SK-N-SH (cell line): ENCODE data around the gene MAPKAP1. TPM values are rescaled to one million over a fixed set of nuclear protein-coding genes. Genes with fewer than 3 reads are reported as not detected.

Experiments
- CTCF ChIA-PET: fragments of 300-600, 350-600 bp; formaldehyde crosslinking; extraction: SDS; loops from one replicate; lab custom pipeline; 2021; lab: Yijun Ruan, JAX
- POLR2A ChIA-PET: fragments of 350-600 bp; sonication (Branson Sonifier 250); formaldehyde crosslinking; extraction: SDS; loops from one replicate; lab custom pipeline; 2020; ENCODE audit warnings: antibody characterized with exemption, inconsistent platforms; lab: Yijun Ruan, JAX
- DNase-seq: peaks from one replicate; pipeline ENCODE4 v3.0.0; 2012
- H2AFZ ChIP-seq: fragments of 200-600 bp; sonication (generic); 2 replicates; pipeline ENCODE4 v1.8.1; 2016; ENCODE audit warnings: antibody characterized with exemption, mild to moderate bottlenecking, low read depth
- H3F3A ChIP-seq: fragments of 200-600 bp; sonication (generic); replicated peaks from 2 replicates; pipeline ENCODE3; 2016; ENCODE audit warnings: antibody characterized with exemption, mild to moderate bottlenecking; ENCODE audit not compliant: insufficient read depth
- H3K27ac ChIP-seq, 2 experiments: fragments of 200-500 bp in 1 of 2; fragments of 200-600 bp in 1 of 2; sonication (Bioruptor generic) in 1 of 2; sonication (generic), shearing (Covaris generic) in 1 of 2; 2 replicates each; pipeline versions ENCODE4 v1.5.1 to v1.6.1; 2014 to 2016; ENCODE audit warnings: low read depth in 2 of 2, inconsistent platforms in 1 of 2, low read length in 1 of 2, mild to moderate bottlenecking in 1 of 2, mixed read lengths in 1 of 2
- H3K27me3 ChIP-seq: fragments of 200-600 bp; sonication (generic), shearing (Covaris generic); 2 replicates; pipeline ENCODE4 v1.6.1; 2016; ENCODE audit warnings: mixed run types; ENCODE audit not compliant: insufficient read depth
- H3K36me3 ChIP-seq, 2 experiments: fragments of 200-500 bp in 1 of 2; fragments of 200-600 bp in 1 of 2; sonication (Bioruptor generic) in 1 of 2; sonication (generic) in 1 of 2; replicated peaks in 1 of 2; 2 replicates each; pipeline versions ENCODE3 to v1.5.1; 2014 to 2016; ENCODE audit warnings: low read length in 1 of 2, mild to moderate bottlenecking in 1 of 2; ENCODE audit not compliant: insufficient read depth in 2 of 2, control insufficient read depth in 1 of 2
- H3K4me1 ChIP-seq, 2 experiments: fragments of 200-500 bp in 1 of 2; fragments of 200-600 bp in 1 of 2; sonication (Bioruptor generic) in 1 of 2; sonication (generic), shearing (Covaris generic) in 1 of 2; 2 replicates each; pipeline versions ENCODE4 v1.5.1 to v1.6.1; 2014 to 2016; ENCODE audit warnings: low read depth in 1 of 2, low read length in 1 of 2, mixed run types in 1 of 2; ENCODE audit not compliant: insufficient read depth in 2 of 2, control insufficient read depth in 1 of 2
- H3K4me2 ChIP-seq: fragments of 200-600 bp; sonication (generic), shearing (Covaris generic); 2 replicates; pipeline ENCODE4 v1.6.1; 2017; ENCODE audit warnings: mixed run types
- H3K4me3 ChIP-seq, 2 experiments: fragments of 200-500 bp in 1 of 2; fragments of 200-600 bp in 1 of 2; sonication (Bioruptor generic) in 1 of 2; sonication (generic), shearing (Covaris generic) in 1 of 2; 2 replicates each; pipeline versions ENCODE4 v1.5.1 to v1.8.1; 2014 to 2016; ENCODE audit warnings: low read depth in 2 of 2, inconsistent platforms in 1 of 2, low read length in 1 of 2, mild to moderate bottlenecking in 1 of 2, mixed read lengths in 1 of 2, moderate library complexity in 1 of 2
- H3K79me2 ChIP-seq: fragments of 200-600 bp; sonication (generic); 2 replicates; pipeline ENCODE4 v1.8.1; 2017; ENCODE audit warnings: mild to moderate bottlenecking; ENCODE audit not compliant: insufficient read depth
- H3K9ac ChIP-seq: fragments of 200-600 bp; sonication (generic); 2 replicates; pipeline ENCODE4 v1.6.1; 2017; ENCODE audit warnings: mixed run types
- H3K9me2 ChIP-seq: fragments of 200-600 bp; sonication (generic); 2 replicates; pipeline ENCODE4 v1.6.1; 2017; ENCODE audit warnings: mixed run types
- H3K9me3 ChIP-seq: fragments of 200-600 bp; sonication (generic); 2 replicates; pipeline ENCODE4 v1.6.1; 2017; ENCODE audit warnings: mixed run types, mild to moderate bottlenecking, moderate library complexity
- H4K20me1 ChIP-seq: fragments of 200-600 bp; sonication (generic); 2 replicates; pipeline ENCODE4 v1.6.1; 2017; ENCODE audit warnings: mild to moderate bottlenecking, mixed run types; ENCODE audit not compliant: insufficient read depth
- EP300 ChIP-seq, 2 experiments: IDR thresholded peaks; 2 replicates each; pipeline versions ENCODE4 v1.4.0 to v1.6.1; 2012; ENCODE audit warnings: borderline replicate concordance in 1 of 2, low read depth in 1 of 2, low read length in 1 of 2
- FOSL2 ChIP-seq: IDR thresholded peaks from 2 replicates; pipeline ENCODE4 v1.4.0; 2012; ENCODE audit warnings: low read depth, mild to moderate bottlenecking, moderate library complexity, borderline replicate concordance
- FOXJ3 ChIP-seq: sonication (generic); formaldehyde crosslinking; IDR thresholded peaks from 2 replicates; pipeline ENCODE4 v1.5.1; 2020; ENCODE audit warnings: mild to moderate bottlenecking, missing genetic modification reagents
- GABPA ChIP-seq: IDR thresholded peaks from 2 replicates; pipeline ENCODE4 v1.4.0; 2012; ENCODE audit warnings: low read depth, mild to moderate bottlenecking
- MXI1 ChIP-seq: IDR thresholded peaks from 2 replicates; pipeline ENCODE4 v1.6.1; 2012; ENCODE audit warnings: mild to moderate bottlenecking, low read depth, low read length, improper control_type of control experiment
- NFIC ChIP-seq: IDR thresholded peaks from 2 replicates; pipeline ENCODE4 v1.4.0; 2012; ENCODE audit warnings: borderline replicate concordance
- RAD21 ChIP-seq: IDR thresholded peaks from 2 replicates; pipeline ENCODE4 v1.6.1; 2012; ENCODE audit warnings: mild to moderate bottlenecking, low read length
- RFX5 ChIP-seq: IDR thresholded peaks from 2 replicates; pipeline ENCODE4 v1.6.1; 2012; ENCODE audit warnings: mild to moderate bottlenecking, improper control_type of control experiment, low read length
- TEAD4 ChIP-seq: IDR thresholded peaks from 2 replicates; pipeline ENCODE4 v1.4.0; 2012; ENCODE audit warnings: mild to moderate bottlenecking, borderline replicate concordance; ENCODE audit not compliant: insufficient read depth
- YY1 ChIP-seq: IDR thresholded peaks from 2 replicates; pipeline ENCODE4 v1.4.0; 2012; ENCODE audit warnings: low read depth, mild to moderate bottlenecking
- WGBS: methylation state at CpG from one replicate; pipeline ENCODE4 v1.1.6; 2017; ENCODE audit warnings: low lambda C conversion rate; 5-methylcytosine and 5-hydroxymethylcytosine counted together
- polyA plus RNA-seq, 3 experiments: library from polyadenylated mRNA; depleted of rRNA; stranded (reverse); fragments of >200 nt; gene quantifications; 2 replicates each; pipeline ENCODE4 v1.2.3, GENCODE V29; 2012
- TF ChIP-seq, protein P1 (sequence below): IDR thresholded peaks from 2 replicates; pipeline ENCODE4 v1.4.0; 2012; ENCODE audit warnings: low read depth, borderline replicate concordance
- TF ChIP-seq, protein P2 (sequence below): IDR thresholded peaks from 2 replicates; pipeline ENCODE4; 2012
- TF ChIP-seq, protein P3 (sequence below): fragments of 200-600 bp; sonication (generic); IDR thresholded peaks from 2 replicates; pipeline ENCODE4 v1.6.1; 2017; ENCODE audit warnings: antibody characterized with exemption, mild to moderate bottlenecking, moderate library complexity
- TF ChIP-seq, protein P4 (sequence below): IDR thresholded peaks from 2 replicates; pipeline ENCODE4 v1.6.1; 2012; ENCODE audit warnings: mild to moderate bottlenecking, low read depth, low read length, moderate library complexity
- TF ChIP-seq, protein P5 (sequence below): fragments of 150-350 bp; IDR thresholded peaks from 2 replicates; pipeline ENCODE4 v1.6.1; 2016; ENCODE audit warnings: mild to moderate bottlenecking, low read depth, low read length
- TF ChIP-seq, protein P6 (sequence below): fragments of 150-350 bp; IDR thresholded peaks from 2 replicates; pipeline ENCODE4 v1.6.1; 2017; ENCODE audit warnings: antibody characterized with exemption, low read length, low read depth, borderline replicate concordance

The MAPKAP1 gene
- polyA plus RNA-seq, 1 of the 3 experiments (the other 2 are of a cell fraction): 117 TPM

DNA sequence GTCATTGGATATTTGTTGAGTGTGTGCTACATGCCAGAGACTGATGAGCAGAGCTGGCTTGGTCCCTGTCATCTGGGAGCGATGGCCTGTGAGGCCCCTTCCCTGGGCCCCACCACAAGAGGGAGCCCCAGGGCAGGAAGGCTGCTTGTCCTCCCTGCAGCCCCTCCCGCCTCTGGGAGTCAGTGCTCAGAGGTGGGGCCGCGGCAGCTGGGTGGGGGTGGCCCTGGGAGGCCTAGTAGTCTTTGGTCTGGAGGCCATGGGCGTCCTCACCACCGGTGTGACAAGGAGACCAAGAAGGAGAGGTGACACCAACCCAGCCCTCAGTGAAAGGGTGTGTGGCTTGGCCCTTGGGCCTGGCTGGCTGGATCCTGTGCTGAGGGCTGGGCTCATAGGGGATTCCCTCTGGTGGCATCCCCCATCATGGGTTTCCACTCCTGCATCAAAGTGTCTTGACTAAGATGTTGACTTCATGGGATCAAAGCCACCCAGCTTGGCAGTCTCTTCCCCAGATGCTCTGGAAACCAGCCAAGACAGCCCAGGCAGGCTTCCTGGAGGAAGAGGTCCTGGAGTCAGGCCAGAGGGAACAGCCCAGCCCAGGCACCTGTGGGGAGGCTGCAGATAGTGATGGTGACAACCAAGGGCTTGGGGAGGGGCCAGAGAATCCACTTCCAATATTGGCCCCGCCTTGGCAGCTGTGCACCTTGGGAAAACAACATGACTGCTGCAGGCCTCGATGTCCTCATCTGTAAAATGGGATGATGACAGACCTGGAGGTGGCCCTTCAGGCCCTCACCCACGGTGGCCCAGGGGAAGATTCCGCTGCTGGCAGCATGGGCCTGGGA is 278.7 kb downstream of the MAPKAP1 start:
- CTCF ChIA-PET: interaction anchor here (0.6 to 1.8 kb wide), 6 partner anchors 13 to 1063 kb away, joined by 3 to 9 read pairs (median 3); no protein-coding TSS in a partner anchor
- TF ChIP-seq, protein P1, sequence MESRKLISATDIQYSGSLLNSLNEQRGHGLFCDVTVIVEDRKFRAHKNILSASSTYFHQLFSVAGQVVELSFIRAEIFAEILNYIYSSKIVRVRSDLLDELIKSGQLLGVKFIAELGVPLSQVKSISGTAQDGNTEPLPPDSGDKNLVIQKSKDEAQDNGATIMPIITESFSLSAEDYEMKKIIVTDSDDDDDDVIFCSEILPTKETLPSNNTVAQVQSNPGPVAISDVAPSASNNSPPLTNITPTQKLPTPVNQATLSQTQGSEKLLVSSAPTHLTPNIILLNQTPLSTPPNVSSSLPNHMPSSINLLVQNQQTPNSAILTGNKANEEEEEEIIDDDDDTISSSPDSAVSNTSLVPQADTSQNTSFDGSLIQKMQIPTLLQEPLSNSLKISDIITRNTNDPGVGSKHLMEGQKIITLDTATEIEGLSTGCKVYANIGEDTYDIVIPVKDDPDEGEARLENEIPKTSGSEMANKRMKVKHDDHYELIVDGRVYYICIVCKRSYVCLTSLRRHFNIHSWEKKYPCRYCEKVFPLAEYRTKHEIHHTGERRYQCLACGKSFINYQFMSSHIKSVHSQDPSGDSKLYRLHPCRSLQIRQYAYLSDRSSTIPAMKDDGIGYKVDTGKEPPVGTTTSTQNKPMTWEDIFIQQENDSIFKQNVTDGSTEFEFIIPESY: no peak
- TF ChIP-seq EP300 (IDR thresholded peaks at IDR 0.05; ENCODE audit: borderline replicate concordance in 1 of 2, low read depth in 1 of 2, low read length in 1 of 2): no peak
- peak; percentile 26 for TF ChIP-seq RAD21
- no peak for TF ChIP-seq TEAD4
- TF ChIP-seq, protein P2, sequence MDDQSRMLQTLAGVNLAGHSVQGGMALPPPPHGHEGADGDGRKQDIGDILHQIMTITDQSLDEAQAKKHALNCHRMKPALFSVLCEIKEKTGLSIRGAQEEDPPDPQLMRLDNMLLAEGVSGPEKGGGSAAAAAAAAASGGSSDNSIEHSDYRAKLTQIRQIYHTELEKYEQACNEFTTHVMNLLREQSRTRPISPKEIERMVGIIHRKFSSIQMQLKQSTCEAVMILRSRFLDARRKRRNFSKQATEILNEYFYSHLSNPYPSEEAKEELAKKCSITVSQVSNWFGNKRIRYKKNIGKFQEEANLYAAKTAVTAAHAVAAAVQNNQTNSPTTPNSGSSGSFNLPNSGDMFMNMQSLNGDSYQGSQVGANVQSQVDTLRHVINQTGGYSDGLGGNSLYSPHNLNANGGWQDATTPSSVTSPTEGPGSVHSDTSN: no peak
- TF ChIP-seq NFIC: peak; percentile 7; the same call in 1 of the 2 replicates
- no peak for TF ChIP-seq YY1
- 0 out of 2 replicates have a peak, but pooled peaks have one; percentile 4 for TF ChIP-seq MXI1
- no peak for TF ChIP-seq FOSL2
- TF ChIP-seq, protein P3, sequence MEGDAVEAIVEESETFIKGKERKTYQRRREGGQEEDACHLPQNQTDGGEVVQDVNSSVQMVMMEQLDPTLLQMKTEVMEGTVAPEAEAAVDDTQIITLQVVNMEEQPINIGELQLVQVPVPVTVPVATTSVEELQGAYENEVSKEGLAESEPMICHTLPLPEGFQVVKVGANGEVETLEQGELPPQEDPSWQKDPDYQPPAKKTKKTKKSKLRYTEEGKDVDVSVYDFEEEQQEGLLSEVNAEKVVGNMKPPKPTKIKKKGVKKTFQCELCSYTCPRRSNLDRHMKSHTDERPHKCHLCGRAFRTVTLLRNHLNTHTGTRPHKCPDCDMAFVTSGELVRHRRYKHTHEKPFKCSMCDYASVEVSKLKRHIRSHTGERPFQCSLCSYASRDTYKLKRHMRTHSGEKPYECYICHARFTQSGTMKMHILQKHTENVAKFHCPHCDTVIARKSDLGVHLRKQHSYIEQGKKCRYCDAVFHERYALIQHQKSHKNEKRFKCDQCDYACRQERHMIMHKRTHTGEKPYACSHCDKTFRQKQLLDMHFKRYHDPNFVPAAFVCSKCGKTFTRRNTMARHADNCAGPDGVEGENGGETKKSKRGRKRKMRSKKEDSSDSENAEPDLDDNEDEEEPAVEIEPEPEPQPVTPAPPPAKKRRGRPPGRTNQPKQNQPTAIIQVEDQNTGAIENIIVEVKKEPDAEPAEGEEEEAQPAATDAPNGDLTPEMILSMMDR: peak; percentile 47
- TF ChIP-seq, protein P4, sequence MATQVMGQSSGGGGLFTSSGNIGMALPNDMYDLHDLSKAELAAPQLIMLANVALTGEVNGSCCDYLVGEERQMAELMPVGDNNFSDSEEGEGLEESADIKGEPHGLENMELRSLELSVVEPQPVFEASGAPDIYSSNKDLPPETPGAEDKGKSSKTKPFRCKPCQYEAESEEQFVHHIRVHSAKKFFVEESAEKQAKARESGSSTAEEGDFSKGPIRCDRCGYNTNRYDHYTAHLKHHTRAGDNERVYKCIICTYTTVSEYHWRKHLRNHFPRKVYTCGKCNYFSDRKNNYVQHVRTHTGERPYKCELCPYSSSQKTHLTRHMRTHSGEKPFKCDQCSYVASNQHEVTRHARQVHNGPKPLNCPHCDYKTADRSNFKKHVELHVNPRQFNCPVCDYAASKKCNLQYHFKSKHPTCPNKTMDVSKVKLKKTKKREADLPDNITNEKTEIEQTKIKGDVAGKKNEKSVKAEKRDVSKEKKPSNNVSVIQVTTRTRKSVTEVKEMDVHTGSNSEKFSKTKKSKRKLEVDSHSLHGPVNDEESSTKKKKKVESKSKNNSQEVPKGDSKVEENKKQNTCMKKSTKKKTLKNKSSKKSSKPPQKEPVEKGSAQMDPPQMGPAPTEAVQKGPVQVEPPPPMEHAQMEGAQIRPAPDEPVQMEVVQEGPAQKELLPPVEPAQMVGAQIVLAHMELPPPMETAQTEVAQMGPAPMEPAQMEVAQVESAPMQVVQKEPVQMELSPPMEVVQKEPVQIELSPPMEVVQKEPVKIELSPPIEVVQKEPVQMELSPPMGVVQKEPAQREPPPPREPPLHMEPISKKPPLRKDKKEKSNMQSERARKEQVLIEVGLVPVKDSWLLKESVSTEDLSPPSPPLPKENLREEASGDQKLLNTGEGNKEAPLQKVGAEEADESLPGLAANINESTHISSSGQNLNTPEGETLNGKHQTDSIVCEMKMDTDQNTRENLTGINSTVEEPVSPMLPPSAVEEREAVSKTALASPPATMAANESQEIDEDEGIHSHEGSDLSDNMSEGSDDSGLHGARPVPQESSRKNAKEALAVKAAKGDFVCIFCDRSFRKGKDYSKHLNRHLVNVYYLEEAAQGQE: no peak
- TF ChIP-seq RFX5: no peak
- TF ChIP-seq, protein P5, sequence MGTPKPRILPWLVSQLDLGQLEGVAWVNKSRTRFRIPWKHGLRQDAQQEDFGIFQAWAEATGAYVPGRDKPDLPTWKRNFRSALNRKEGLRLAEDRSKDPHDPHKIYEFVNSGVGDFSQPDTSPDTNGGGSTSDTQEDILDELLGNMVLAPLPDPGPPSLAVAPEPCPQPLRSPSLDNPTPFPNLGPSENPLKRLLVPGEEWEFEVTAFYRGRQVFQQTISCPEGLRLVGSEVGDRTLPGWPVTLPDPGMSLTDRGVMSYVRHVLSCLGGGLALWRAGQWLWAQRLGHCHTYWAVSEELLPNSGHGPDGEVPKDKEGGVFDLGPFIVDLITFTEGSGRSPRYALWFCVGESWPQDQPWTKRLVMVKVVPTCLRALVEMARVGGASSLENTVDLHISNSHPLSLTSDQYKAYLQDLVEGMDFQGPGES: no peak
- TF ChIP-seq, protein P6, sequence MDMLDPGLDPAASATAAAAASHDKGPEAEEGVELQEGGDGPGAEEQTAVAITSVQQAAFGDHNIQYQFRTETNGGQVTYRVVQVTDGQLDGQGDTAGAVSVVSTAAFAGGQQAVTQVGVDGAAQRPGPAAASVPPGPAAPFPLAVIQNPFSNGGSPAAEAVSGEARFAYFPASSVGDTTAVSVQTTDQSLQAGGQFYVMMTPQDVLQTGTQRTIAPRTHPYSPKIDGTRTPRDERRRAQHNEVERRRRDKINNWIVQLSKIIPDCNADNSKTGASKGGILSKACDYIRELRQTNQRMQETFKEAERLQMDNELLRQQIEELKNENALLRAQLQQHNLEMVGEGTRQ: no peak
- no peak for TF ChIP-seq FOXJ3
- TF ChIP-seq GABPA: no peak
- POLR2A ChIA-PET: no interaction called here

More for the DNA sequence above, 278.7 kb downstream of the MAPKAP1 start:
- H3K79me2 ChIP-seq: no peaks in the 10 kb centered on the region
- no peaks in the 10 kb centered on the region for H3K36me3 ChIP-seq
- no peak overlapping the region for H2AFZ ChIP-seq
- no peak overlapping the region for H3K27ac ChIP-seq
- WGBS: 84% methylated on average over 7 of the region's 10 CpGs
- H3K9me3 ChIP-seq: no peaks in the 10 kb centered on the region
- H3K4me3 ChIP-seq: no peak overlapping the region
- DNase-seq: peak; percentile 49
- no peaks in the 10 kb centered on the region for H3K27me3 ChIP-seq
- H4K20me1 ChIP-seq: no peaks in the 10 kb centered on the region
- H3K4me2 ChIP-seq: no peak overlapping the region
- peaks cover 0 to 31% of the 10 kb centered on the region in 2 experiments; a peak in 1 of 4 replicates for H3K4me1 ChIP-seq
- no peaks in the 10 kb centered on the region for H3F3A ChIP-seq
- no peak overlapping the region for H3K9ac ChIP-seq
- no peaks in the 10 kb centered on the region for H3K9me2 ChIP-seq
